Raji (cell line): ENCODE results near the gene COL5A1.

Source experiments
- POLR2A ChIP-seq: IDR thresholded peaks from 2 replicates; pipeline ENCODE4 v1.6.1; 2011; ENCODE audit warnings: low read depth, low read length, control low read depth; ENCODE audit not compliant: insufficient read depth

Gene COL5A1

GRCh38 chr9:134602547-134603362, 38.8 kb upstream of the COL5A1 start:
- TF ChIP-seq POLR2A: no peak

- no peak for TF ChIP-seq POLR2A
These were observed 36.8 kb upstream of the COL5A1 start for GRCh38 chr9:134604834-134605233.

GRCh38 chr9:134605351-134605965, 36.1 kb upstream of the COL5A1 start:
- no peak for TF ChIP-seq POLR2A

GRCh38 chr9:134605966-134606357, 35.6 kb upstream of the COL5A1 start:
- no peak for TF ChIP-seq POLR2A

GRCh38 chr9:134606951-134607731, 34.5 kb upstream of the COL5A1 start:
- no peak for TF ChIP-seq POLR2A

GRCh38 chr9:134607971-134608370, 33.6 kb upstream of the COL5A1 start:
- TF ChIP-seq POLR2A: no peak

- TF ChIP-seq POLR2A: no peak
These were observed 30.6 kb upstream of the COL5A1 start for GRCh38 chr9:134611046-134611445.

GRCh38 chr9:134612309-134612708, 29.3 kb upstream of the COL5A1 start:
- TF ChIP-seq POLR2A: no peak

- no peak for TF ChIP-seq POLR2A
These were observed 28.9 kb upstream of the COL5A1 start for GRCh38 chr9:134612715-134613114.

GRCh38 chr9:134614256-134614655, 27.3 kb upstream of the COL5A1 start:
- TF ChIP-seq POLR2A: no peak

DNA sequence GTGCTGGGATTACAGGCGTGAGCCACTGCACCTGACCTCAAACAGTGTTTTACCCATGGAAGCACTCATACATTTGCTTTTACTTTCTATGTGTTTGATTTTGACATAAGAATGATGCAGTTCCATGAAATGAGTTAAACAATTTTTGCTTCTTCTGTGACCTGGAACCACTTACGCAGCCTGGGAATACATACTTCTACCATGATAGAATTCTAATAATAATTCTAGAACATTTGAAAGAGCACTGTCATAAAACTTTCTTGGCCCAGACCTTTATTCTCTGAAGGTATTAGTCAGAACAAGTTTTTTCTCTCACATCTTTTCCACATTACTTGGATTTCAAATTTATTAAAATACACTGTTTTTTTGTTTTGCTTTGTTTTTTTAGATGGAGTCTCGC, 25.3 kb upstream of the COL5A1 start:
- no peak for TF ChIP-seq POLR2A

GRCh38 chr9:134617246-134617645, 24.4 kb upstream of the COL5A1 start:
- TF ChIP-seq POLR2A: no peak

DNA sequence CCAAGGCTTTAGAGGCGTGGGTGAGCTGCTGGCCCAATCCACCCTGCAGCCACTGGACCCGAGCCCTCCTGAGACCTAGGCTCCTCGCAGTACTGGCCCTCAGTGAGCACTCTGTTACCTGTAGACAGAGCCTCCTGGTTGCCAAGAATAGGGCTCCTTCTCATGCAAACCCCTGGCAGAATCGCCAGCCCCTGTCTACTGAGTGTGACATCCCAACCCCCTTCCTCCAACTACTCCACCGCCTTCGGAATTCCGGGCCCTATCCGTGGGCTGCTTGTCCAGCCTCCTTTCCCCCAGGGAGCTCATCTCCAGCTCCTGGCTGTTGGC, 23.8 kb upstream of the COL5A1 start:
- TF ChIP-seq POLR2A: no peak

GRCh38 chr9:134618163-134618832, 23.3 kb upstream of the COL5A1 start:
- TF ChIP-seq POLR2A: no peak

GRCh38 chr9:134618833-134619447, 22.7 kb upstream of the COL5A1 start:
- TF ChIP-seq POLR2A: no peak
